ENCODE measurements around the gene ZNF883.

ZNF883 gene

DNA sequence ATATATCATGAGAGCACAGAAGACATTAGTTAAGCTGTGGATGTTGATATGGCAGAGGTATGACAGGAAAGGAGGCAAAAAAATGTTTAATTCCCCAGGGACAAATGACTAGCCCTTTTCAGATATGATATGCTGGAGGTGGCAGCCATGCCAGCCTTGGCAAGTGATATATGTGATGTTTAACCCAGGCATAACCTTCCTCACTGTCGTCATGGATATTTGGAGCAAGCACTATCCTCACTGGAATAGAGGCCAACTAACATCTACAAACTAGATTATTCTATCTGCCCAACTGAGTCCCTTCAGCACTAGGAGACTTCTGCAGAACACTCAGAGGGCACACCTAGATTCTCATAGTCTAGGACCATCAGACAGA is 94.0 kb downstream of the ZNF883 start:
- DNase-seq (ENCODE audit: low read depth in 3 of 3), result no peak

- DNase-seq (ENCODE audit: low read depth in 3 of 3), result no peak
These were observed 94.7 kb downstream of the ZNF883 start for GRCh38 chr9:112917047-112917986.

GRCh38 chr9:112914524-112914923 is 97.5 kb downstream of the ZNF883 start:
- no peak for DNase-seq (ENCODE audit: low read depth in 3 of 3)

DNA sequence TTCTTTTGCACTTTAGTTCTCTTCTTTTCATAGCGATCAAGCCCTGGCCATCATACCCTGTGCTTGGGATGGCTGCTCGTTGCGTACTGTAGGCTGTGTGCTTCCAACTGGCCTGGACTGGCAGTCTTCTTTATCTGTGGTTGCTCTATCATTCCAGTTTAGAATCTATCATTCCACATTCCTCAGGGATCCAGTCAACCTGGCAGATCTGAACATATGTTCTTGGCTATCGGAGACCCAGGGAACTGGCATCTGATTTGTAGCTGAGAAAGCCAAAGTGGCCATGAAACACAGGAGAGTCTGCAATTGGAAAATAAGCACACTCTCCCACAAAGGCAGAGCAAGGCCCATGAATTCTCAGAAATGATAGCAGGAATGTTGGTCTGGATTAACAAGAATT is 98.7 kb downstream of the ZNF883 start:
- no peak for DNase-seq (ENCODE audit: low read depth in 3 of 3)

- no peak for DNase-seq (ENCODE audit: low read depth in 3 of 3)
These were observed 99.4 kb downstream of the ZNF883 start for GRCh38 chr9:112912636-112913035.

DNA sequence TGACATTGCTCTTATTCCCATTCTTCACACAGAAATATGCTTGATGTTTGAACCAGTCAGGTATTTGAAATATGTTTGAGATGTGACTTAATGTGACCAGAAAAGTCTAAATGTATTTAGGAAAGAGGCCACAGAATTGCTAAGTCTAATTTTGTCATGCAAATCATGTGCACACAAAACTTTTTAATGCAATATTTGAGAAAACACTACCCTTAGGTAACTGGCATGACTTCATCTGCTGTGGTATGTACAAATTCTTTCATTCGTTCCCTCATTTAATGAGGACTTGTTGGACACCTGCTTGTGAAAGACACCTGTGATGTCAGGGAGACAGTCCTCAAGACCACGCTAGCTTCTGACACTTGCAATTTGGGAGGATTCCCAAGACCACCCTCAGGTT is 100.3 kb downstream of the ZNF883 start:
- DNase-seq (ENCODE audit: low read depth in 3 of 3), result no peak

Data from stimulated activated CD4-positive, alpha-beta T cell treated with anti-CD3 and anti-CD28 coated beads, TNF-alpha, amount 100 ng/mL, for 4 hours (primary cell).